ENCODE measurements around the gene HTT. TPM values are rescaled to one million over a fixed set of nuclear protein-coding genes. Genes with fewer than 3 reads are reported as not detected.

The HTT gene
- total and polyA plus RNA-seq, 2 of the 13 experiments (the other 11 are each of a cell fraction or from before 2014, with no cell fraction given), result 17.5 to 19.5 TPM

DNA sequence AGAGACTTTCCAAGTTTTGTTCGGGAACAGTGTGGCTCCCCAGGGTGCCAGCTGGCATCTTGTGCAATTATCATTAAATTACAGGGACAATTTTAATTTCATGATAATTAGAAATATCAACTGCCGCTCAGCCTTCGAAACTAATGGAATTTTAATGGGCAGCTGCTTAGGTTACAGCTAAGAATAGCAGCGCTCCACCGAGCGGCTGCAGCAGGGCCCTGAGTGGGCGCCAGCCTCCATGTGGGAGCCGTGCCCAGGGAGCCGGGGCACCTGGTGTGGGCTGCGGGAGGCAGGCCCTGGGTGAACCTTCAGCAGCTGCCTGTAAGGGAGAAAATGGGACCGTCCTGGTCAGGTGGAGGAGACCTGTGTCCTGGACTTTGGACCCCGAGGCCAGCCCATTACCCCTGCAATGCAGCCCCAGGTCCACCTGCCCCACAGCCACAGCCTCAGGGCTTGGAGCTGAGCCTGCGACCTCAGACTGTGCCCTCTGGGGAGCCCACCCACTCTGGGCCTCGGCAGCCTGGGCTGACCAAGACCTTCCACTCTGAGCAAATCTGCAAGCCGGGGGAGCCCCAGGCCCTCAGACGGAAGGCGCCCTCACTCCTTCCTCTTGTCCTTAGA, 195.6 kb downstream of the HTT start (continued):
- TF ChIP-seq, protein P1, sequence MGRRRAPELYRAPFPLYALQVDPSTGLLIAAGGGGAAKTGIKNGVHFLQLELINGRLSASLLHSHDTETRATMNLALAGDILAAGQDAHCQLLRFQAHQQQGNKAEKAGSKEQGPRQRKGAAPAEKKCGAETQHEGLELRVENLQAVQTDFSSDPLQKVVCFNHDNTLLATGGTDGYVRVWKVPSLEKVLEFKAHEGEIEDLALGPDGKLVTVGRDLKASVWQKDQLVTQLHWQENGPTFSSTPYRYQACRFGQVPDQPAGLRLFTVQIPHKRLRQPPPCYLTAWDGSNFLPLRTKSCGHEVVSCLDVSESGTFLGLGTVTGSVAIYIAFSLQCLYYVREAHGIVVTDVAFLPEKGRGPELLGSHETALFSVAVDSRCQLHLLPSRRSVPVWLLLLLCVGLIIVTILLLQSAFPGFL (CRISPR knock-in tag; IDR thresholded peaks at IDR 0.05), result no peak
- TF ChIP-seq HOXA3 (CRISPR knock-in tag; IDR thresholded peaks at IDR 0.05) (peak; percentile 27; the same call in 1 of the 2 replicates), ZNF629 (CRISPR knock-in tag; conservative IDR thresholded peaks at IDR 0.05) (peak; percentile 47; the same call in 1 of the 2 replicates), CHCHD3 (CRISPR knock-in tag; IDR thresholded peaks at IDR 0.05) (no peak), MIXL1 (CRISPR knock-in tag; IDR thresholded peaks at IDR 0.05) (no peak), SMC3 (IDR thresholded peaks at IDR 0.05; ENCODE audit: low read length) (no peak), ZNF263 (CRISPR knock-in tag; IDR thresholded peaks at IDR 0.05) (no peak)
- TF ChIP-seq, protein P2, sequence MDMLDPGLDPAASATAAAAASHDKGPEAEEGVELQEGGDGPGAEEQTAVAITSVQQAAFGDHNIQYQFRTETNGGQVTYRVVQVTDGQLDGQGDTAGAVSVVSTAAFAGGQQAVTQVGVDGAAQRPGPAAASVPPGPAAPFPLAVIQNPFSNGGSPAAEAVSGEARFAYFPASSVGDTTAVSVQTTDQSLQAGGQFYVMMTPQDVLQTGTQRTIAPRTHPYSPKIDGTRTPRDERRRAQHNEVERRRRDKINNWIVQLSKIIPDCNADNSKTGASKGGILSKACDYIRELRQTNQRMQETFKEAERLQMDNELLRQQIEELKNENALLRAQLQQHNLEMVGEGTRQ (IDR thresholded peaks at IDR 0.05; ENCODE audit: low read depth, low read length), result no peak
- TF ChIP-seq, protein P2 (CRISPR knock-in tag; IDR thresholded peaks at IDR 0.05; ENCODE audit: borderline replicate concordance), result no peak

DNA sequence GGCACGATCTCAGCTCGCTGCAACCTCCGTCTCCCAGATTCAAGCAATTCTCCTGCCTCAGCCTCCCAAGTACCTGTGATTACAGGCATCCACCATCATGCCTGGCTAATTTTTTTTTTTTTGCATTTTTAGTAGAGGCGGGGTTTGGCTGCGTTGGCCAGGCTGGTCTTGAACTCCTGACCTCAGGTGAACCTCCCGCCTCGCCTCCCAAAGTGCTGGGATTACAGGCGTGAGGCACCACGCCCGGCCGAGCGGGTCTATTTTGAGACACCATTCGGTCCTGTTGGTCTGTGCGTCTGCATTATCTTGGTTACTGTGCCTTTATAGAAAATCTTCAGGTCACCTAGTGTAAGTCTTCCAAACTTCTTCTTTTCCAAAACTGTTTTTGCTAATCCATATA, 196.7 kb downstream of the HTT start:
- H3K4me2 ChIP-seq (ENCODE audit: low read depth, low read length), result no peak overlapping the region
- H3K9ac ChIP-seq (ENCODE audit: insufficient read depth, low read depth, low read length), result no peak overlapping the region
- FAIRE-seq, result no peak
- DNase-seq (ENCODE audit: low spot score), result no peak
- no peak overlapping the region for H2AFZ ChIP-seq (ENCODE audit: low read length)
- in situ Hi-C loops (cut with HindIII; ENCODE audit: extremely low pct_ligation_motif_present, low pct_unique_long_range_greater_than_20kb), result no loop called here
- H3K9me3 ChIP-seq (ENCODE audit: low read length), result no peaks in the 10 kb centered on the region
- ChIA-PET POLR2A (no interaction called here), CTCF (ENCODE audit: low intra/inter-chr PET ratio, low total read pairs) (no interaction called here)
- no peaks in the 10 kb centered on the region for H4K20me1 ChIP-seq (ENCODE audit: insufficient read depth, low read length)
- WGBS (ENCODE audit: low lambda C conversion rate), result 55% methylated on average over 14 of the region's 14 CpGs
- H3K4me3 ChIP-seq (replicated peaks in 1 of 3; ENCODE audit: insufficient read depth in 1 of 3, low read depth in 2 of 3, low read length in 3 of 3), result no peak overlapping the region
- peaks cover 33% of the 10 kb centered on the region for H3K4me1 ChIP-seq (ENCODE audit: insufficient read depth, low read length)
- TF ChIP-seq, protein P3, sequence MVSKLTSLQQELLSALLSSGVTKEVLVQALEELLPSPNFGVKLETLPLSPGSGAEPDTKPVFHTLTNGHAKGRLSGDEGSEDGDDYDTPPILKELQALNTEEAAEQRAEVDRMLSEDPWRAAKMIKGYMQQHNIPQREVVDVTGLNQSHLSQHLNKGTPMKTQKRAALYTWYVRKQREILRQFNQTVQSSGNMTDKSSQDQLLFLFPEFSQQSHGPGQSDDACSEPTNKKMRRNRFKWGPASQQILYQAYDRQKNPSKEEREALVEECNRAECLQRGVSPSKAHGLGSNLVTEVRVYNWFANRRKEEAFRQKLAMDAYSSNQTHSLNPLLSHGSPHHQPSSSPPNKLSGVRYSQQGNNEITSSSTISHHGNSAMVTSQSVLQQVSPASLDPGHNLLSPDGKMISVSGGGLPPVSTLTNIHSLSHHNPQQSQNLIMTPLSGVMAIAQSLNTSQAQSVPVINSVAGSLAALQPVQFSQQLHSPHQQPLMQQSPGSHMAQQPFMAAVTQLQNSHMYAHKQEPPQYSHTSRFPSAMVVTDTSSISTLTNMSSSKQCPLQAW (CRISPR knock-in tag; IDR thresholded peaks at IDR 0.05), result no peak
- TF ChIP-seq CCDC6 (CRISPR knock-in tag; IDR thresholded peaks at IDR 0.05), result no peak
- no peak overlapping the region for H3K27ac ChIP-seq (ENCODE audit: extremely low read length, insufficient read depth, low read length)
- H3K27me3 ChIP-seq (ENCODE audit: control insufficient read depth in 1 of 2, insufficient read depth in 2 of 2, low read length in 2 of 2), result peaks cover 0 to 31% of the 10 kb centered on the region in 2 experiments
- ATAC-seq, result no peak
- intact Hi-C loops (cut with micrococcal nuclease; ENCODE audit: unreplicated experiment), result no loop called here
- BruUV-seq (replicated peaks), result no TSS peak
- no peaks in the 10 kb centered on the region for H3K79me2 ChIP-seq (ENCODE audit: insufficient read depth, low read length)
- no peaks in the 10 kb centered on the region for H3K36me3 ChIP-seq (replicated peaks in 1 of 2; ENCODE audit: control insufficient read depth in 1 of 2, insufficient read depth in 2 of 2, low read length in 2 of 2)

Data from HepG2 (cell line).